Stimulated activated CD4-positive, alpha-beta T cell treated with anti-CD3 and anti-CD28 coated beads, Interleukin-1b, Interleukin-23, amount 100 ng/mL, for 1 hour (primary cell): ENCODE data around the gene NT5DC3.

Experiments used
- DNase-seq, 2 donors: peaks; one replicate each; pipeline ENCODE4 v3.0.0-alpha.2; 2020; ENCODE audit warnings: low read depth in 2 of 2

NT5DC3 gene

GRCh38 chr12:103783744-103784664 lies 57.0 kb downstream of the NT5DC3 start:
- no peak for DNase-seq

- DNase-seq = no peak
Observed at GRCh38 chr12:103782399-103782798, 58.6 kb downstream of the NT5DC3 start.

- DNase-seq = no peak
Observed at GRCh38 chr12:103780992-103781391, 60.0 kb downstream of the NT5DC3 start.

GRCh38 chr12:103780093-103780440 lies 61.0 kb downstream of the NT5DC3 start:
- DNase-seq = no peak

GRCh38 chr12:103779410-103780092 lies 61.5 kb downstream of the NT5DC3 start:
- no peak for DNase-seq

GRCh38 chr12:103778781-103779180 lies 62.3 kb downstream of the NT5DC3 start:
- no peak for DNase-seq

GRCh38 chr12:103774977-103775560 lies 66.0 kb downstream of the NT5DC3 start:
- no peak for DNase-seq

- no peak for DNase-seq
Observed at GRCh38 chr12:103773109-103773910, 67.7 kb downstream of the NT5DC3 start.

GRCh38 chr12:103772367-103773108 lies 68.5 kb downstream of the NT5DC3 start:
- no peak for DNase-seq

GRCh38 chr12:103771466-103771865 lies 69.6 kb downstream of the NT5DC3 start:
- no peak for DNase-seq

GRCh38 chr12:103769240-103769945 lies 71.6 kb downstream of the NT5DC3 start:
- DNase-seq = no peak

GRCh38 chr12:103768467-103769123 lies 72.4 kb downstream of the NT5DC3 start:
- DNase-seq = no peak

GRCh38 chr12:103766028-103766427 lies 75.0 kb downstream of the NT5DC3 start:
- DNase-seq = no peak

- no peak for DNase-seq
Observed at GRCh38 chr12:103765322-103765721, 75.7 kb downstream of the NT5DC3 start.

GRCh38 chr12:103762473-103762872 lies 78.6 kb downstream of the NT5DC3 start:
- no peak for DNase-seq

GRCh38 chr12:103758310-103759089 lies 82.5 kb downstream of the NT5DC3 start:
- DNase-seq = no peak

- no peak for DNase-seq
Observed at GRCh38 chr12:103757248-103757647, 83.8 kb downstream of the NT5DC3 start.

GRCh38 chr12:103756443-103756842 lies 84.6 kb downstream of the NT5DC3 start:
- no peak for DNase-seq

GRCh38 chr12:103755425-103755824 lies 85.6 kb downstream of the NT5DC3 start:
- no peak for DNase-seq
